HEK293T (cell line): ENCODE results near the gene MAPRE2.

ENCODE experiments used
- CTCF ChIA-PET: fragments of 350-600 bp; formaldehyde crosslinking; extraction: SDS; loops from one replicate; lab custom pipeline; 2021; ENCODE audit warnings: antibody characterized with exemption, inconsistent platforms; lab: Yijun Ruan, JAX
- POLR2A ChIA-PET: fragments of 350-600 bp; formaldehyde crosslinking; extraction: SDS; loops from one replicate; lab custom pipeline; 2020; ENCODE audit warnings: antibody characterized with exemption, inconsistent platforms; lab: Yijun Ruan, JAX
- DNase-seq: peaks from one replicate; pipeline ENCODE4 v3.0.0; 2012; ENCODE audit warnings: mixed read lengths; ENCODE audit errors: extremely low spot score
- ARNT ChIP-seq: fragments of 450-650 bp; IDR thresholded peaks from 2 replicates; pipeline ENCODE4 v1.6.1; 2017; ENCODE audit warnings: mild to moderate bottlenecking
- BHLHE40 ChIP-seq: fragments of 450-650 bp; IDR thresholded peaks from 2 replicates; pipeline ENCODE4 v1.6.1; 2016; ENCODE audit warnings: mild to moderate bottlenecking, moderate library complexity, borderline replicate concordance
- CTBP1 ChIP-seq: fragments of 450-650 bp; IDR thresholded peaks from 2 replicates; pipeline ENCODE4 v1.6.1; 2016; ENCODE audit warnings: borderline replicate concordance
- ELF4 ChIP-seq: fragments of 450-650 bp; IDR thresholded peaks from 2 replicates; pipeline ENCODE4 v1.6.1; 2017; ENCODE audit warnings: antibody characterized with exemption
- FOXA1 ChIP-seq: fragments of 450-650 bp; IDR thresholded peaks from 2 replicates; pipeline ENCODE4 v1.6.1; 2016; ENCODE audit warnings: mild to moderate bottlenecking
- FOXK2 ChIP-seq: fragments of 450-650 bp; IDR thresholded peaks from 2 replicates; pipeline ENCODE4 v1.6.1; 2016; ENCODE audit warnings: mild to moderate bottlenecking
- FOXM1 ChIP-seq: fragments of 450-650 bp; IDR thresholded peaks from 2 replicates; pipeline ENCODE4 v1.6.1; 2017; ENCODE audit warnings: mild to moderate bottlenecking, borderline replicate concordance
- HDGF ChIP-seq: fragments of 450-650 bp; IDR thresholded peaks from 2 replicates; pipeline ENCODE4 v1.6.1; 2017; ENCODE audit warnings: antibody characterized with exemption, borderline replicate concordance
- L3MBTL2 ChIP-seq: fragments of 450-650 bp; conservative IDR thresholded peaks from 2 replicates; pipeline ENCODE4 v1.6.1; 2016; ENCODE audit warnings: mild to moderate bottlenecking
- LEF1 ChIP-seq: fragments of 450-650 bp; IDR thresholded peaks from 2 replicates; pipeline ENCODE4 v1.6.1; 2017; ENCODE audit warnings: mild to moderate bottlenecking, borderline replicate concordance
- NFRKB ChIP-seq: fragments of 450-650 bp; IDR thresholded peaks from 2 replicates; pipeline ENCODE4 v1.6.1; 2016; ENCODE audit warnings: mild to moderate bottlenecking, moderate library complexity
- SP1 ChIP-seq: fragments of 450-650 bp; IDR thresholded peaks from 2 replicates; pipeline ENCODE4 v1.6.1; 2017
- SUZ12 ChIP-seq: fragments of 450-650 bp; IDR thresholded peaks from 2 replicates; pipeline ENCODE4 v1.6.1; 2016; ENCODE audit warnings: mild to moderate bottlenecking
- TARDBP ChIP-seq: fragments of 450-650 bp; IDR thresholded peaks from 2 replicates; pipeline ENCODE4 v1.6.1; 2016
- ZNF384 ChIP-seq: fragments of 450-650 bp; IDR thresholded peaks from 2 replicates; pipeline ENCODE4 v1.6.1; 2016
- TF ChIP-seq, protein P1 (sequence below): fragments of 450-650 bp; IDR thresholded peaks from 2 replicates; pipeline ENCODE4 v1.6.1; 2016

MAPRE2 gene

DNA sequence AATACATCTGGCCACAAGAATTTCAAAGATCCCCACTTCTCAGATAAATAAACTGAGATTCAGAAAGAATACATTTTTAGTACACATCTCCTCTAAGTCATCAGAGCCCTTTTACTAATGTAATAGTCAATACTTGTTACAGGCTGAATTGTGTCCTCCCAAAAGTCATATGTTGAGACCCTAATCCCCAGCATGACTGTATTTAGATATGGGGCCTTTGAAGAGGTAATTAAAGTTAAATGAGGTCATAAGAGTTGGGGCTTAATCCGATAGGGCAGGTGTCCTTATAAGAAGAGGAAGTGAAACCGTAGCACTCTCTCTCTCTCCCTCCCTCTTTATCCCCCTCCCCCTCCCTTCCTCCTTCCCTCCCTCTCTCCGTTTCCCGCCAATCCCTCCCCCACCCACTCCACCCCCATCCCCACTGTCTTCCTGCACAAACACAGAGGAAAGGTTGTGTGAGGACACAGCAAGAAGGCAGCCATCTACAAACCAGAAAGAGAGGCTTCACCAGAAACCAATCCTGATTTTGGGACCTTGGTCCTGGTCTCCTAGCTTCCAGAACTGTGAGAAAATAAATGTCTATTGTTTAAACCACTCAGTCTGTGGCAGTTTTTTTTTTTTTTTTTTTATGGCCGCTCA, 133.0 kb downstream of the MAPRE2 start:
- CTCF ChIA-PET: interaction anchor here (0.6 kb wide), 1 partner anchor 16 kb away, joined by 3 read pairs; no protein-coding TSS in a partner anchor
- TF ChIP-seq TARDBP: no peak
- TF ChIP-seq ZNF384: peak; percentile 56; the same call in 1 of the 2 replicates
- POLR2A ChIA-PET: no interaction called here
- DNase-seq: no peak

DNA sequence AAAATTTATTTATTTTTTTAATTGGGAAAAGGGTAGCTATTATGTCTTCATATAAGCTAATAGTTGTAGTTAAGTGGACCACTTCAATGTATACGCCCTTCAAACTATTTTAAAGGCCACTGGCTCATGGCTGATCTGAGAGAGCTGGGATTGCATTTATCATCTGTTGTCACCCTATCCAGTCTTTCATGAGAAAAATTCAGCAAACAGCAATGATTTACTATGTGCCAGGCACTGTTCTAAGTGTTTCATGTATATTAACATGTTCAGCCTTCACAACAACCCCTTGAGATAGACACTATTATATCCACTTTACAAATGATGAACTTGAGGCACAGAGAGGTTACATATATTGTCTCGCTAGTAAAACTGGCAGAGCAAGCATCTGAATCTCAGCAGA, 133.5 kb downstream of the MAPRE2 start:
- POLR2A ChIA-PET: no interaction called here

DNA sequence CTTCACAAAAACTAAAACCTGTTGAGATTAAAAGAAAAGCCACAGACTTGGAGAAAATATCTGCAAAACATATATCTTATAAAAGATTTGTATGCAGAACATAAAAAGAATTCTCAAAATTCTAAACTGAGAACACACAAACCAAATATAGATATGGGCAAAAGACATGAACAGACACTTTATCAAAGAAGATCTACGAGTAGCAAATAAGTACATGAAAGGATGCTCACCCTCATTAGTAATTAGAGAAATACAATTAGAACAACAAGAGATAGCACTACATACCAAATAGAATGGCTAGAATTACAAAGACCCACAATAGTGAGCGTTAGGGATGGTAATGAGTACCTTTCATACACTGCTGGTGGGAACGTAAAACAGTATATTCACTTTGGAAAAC, 135.7 kb downstream of the MAPRE2 start:
- POLR2A ChIA-PET: no interaction called here
- no peak for DNase-seq
- TF ChIP-seq LEF1 (no peak), NFRKB (no peak), L3MBTL2 (no peak), FOXA1 (no peak), SP1 (no peak), CTBP1 (no peak), ARNT (no peak), FOXM1 (no peak), ELF4 (no peak)
- TF ChIP-seq, protein P1, sequence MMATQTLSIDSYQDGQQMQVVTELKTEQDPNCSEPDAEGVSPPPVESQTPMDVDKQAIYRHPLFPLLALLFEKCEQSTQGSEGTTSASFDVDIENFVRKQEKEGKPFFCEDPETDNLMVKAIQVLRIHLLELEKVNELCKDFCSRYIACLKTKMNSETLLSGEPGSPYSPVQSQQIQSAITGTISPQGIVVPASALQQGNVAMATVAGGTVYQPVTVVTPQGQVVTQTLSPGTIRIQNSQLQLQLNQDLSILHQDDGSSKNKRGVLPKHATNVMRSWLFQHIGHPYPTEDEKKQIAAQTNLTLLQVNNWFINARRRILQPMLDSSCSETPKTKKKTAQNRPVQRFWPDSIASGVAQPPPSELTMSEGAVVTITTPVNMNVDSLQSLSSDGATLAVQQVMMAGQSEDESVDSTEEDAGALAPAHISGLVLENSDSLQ: no peak
- CTCF ChIA-PET: no interaction called here

More for the DNA sequence above, 133.5 kb downstream of the MAPRE2 start:
- TF ChIP-seq SUZ12 (no peak), NFRKB (no peak), ZNF384 (no peak), SP1 (no peak), FOXK2 (no peak)
- TF ChIP-seq, protein P1: peak; percentile 36; the same call in 1 of the 2 replicates
- no peak for DNase-seq
- CTCF ChIA-PET: interaction anchor here (0.6 kb wide), 1 partner anchor 15 kb away, joined by 3 read pairs; no protein-coding TSS in a partner anchor

DNA sequence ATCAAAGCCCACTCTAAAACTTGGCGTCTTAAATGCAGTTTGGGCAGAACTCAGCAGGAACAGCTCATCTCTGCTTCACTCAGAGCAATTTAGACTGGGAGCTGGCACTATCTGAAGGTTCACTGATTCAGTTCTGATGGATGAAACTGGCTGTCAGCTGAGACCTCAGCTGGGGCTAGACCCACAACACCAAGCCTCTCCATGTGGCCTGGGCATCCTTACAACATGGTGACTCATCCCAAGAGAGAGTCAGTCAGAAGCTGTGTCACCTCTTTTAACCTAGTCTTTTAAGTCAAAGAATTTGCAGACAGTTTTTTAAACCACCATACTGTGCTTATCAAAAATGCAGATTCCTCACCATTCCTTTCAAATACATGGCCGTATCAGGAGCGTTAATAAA, 137.0 kb downstream of the MAPRE2 start:
- ChIA-PET POLR2A (no interaction called here), CTCF (no interaction called here)
- TF ChIP-seq CTBP1 (no peak), HDGF (no peak), NFRKB (no peak), FOXK2 (no peak), ZNF384 (no peak), TARDBP (no peak), SUZ12 (no peak)
- no peak for DNase-seq

DNA sequence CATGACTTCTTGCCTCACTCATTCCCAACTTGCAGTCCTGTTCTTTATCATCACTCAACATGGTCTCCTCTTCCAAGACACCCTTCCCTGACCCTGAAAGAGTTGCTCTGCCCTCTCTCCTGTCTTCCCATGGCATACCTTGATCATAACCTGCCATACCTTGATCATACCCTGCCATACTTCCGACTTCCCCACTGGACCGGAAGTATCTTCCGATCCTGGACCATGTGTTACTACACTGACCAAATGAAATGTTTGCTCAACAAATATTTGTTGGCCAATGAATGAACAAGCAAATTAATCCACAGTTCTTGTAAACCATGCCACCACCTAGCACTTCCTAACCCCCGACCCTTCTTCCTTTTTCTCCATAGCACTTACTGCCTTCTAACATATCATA, 138.7 kb downstream of the MAPRE2 start:
- DNase-seq: no peak
- ChIA-PET POLR2A (no interaction called here), CTCF (interaction anchor here (0.8 to 1.3 kb wide), 2 partner anchors 13 to 170 kb away, joined by 3 to 6 read pairs; no protein-coding TSS in a partner anchor)
- TF ChIP-seq L3MBTL2 (no peak), HDGF (no peak), LEF1 (no peak), ELF4 (no peak), SUZ12 (no peak), ARNT (no peak), BHLHE40 (no peak), SP1 (no peak), TARDBP (no peak), NFRKB (no peak), FOXA1 (no peak), ZNF384 (no peak), FOXK2 (no peak), CTBP1 (no peak), FOXM1 (no peak)
- TF ChIP-seq, protein P1: no peak

DNA sequence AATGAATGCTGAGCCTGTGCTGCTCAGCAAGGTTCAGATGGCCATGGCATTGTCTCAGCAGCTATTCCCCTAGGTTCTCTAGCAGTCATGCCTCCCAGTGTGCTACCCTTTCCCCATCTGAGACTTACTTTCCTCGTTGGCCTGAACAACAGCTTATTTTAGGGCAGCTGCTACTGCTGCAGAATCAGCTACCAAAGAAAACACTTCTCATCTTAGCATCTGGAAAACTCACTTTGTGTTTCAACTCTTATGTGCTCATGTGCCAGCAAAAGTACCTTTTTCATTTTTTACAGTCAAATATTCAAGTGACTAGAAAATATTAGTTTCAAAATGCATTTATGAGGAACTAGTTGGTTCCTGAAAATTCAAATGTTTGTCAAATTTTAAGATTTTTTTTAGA, 139.2 kb downstream of the MAPRE2 start:
- POLR2A ChIA-PET: no interaction called here
- TF ChIP-seq ELF4: no peak
- no peak for TF ChIP-seq L3MBTL2
- TF ChIP-seq FOXM1: no peak
- TF ChIP-seq, protein P1: no peak
- no peak for TF ChIP-seq ZNF384
- no peak for TF ChIP-seq ARNT
- no peak for TF ChIP-seq LEF1
- TF ChIP-seq FOXA1: no peak
- no peak for TF ChIP-seq NFRKB
- TF ChIP-seq SUZ12: no peak
- no peak for TF ChIP-seq HDGF
- TF ChIP-seq CTBP1: no peak
- no peak for TF ChIP-seq SP1
- TF ChIP-seq TARDBP: no peak
- TF ChIP-seq BHLHE40: no peak
- no peak for TF ChIP-seq FOXK2
- DNase-seq: no peak
- CTCF ChIA-PET: interaction anchor here (0.8 to 1.3 kb wide), 2 partner anchors 12 to 170 kb away, joined by 3 to 6 read pairs; no protein-coding TSS in a partner anchor
